HG03565 (cell line): ENCODE results near the gene FLAD1.
A peak's percentile ranks its signal among the peaks of the same experiment; 100 is the strongest.

Source experiments
- ATAC-seq: cut with Tn5 transposase; IDR thresholded peaks from one replicate; pipeline ENCODE4 v1.9.1; 2021; ENCODE audit warnings: mild to moderate bottlenecking, moderate library complexity; ENCODE audit not compliant: unreplicated experiment

Gene FLAD1

DNA sequence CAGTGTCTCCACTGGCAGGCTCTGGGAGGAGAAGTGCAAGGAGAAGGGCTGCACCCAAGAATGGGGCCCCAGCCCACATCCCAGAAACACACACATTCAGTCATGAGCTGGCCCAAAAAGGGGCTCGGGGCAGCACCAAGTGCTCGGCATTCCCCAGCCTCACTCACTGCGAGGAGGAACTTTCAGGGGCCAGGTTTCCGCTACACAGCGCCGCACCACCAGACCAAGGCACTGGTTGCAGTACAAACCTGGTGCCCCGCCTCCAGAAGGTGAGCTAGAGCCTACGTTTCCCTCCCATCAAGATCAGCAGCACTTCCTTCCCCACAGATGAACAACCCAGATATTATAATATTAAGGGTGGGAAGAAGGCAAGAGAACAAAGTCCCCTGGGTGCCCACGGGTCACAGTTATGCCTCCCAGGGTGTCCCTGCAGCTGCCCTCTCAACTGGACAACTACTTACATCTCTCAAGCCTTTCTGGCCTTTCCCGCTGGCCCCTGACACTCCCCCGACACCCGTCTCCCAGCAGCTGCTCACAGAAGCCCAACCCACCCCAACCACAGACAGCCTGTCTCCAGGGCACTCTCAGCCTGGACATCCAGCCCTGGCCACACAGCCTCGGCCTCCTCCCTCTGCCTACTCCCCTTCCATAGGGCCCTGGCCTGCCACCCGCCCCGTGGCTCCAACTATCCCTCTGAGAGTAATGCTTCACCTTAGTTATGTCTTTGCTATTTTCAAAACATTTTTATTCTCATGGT lies 31.1 kb upstream of the FLAD1 start:
- ATAC-seq: no peak

- no peak for ATAC-seq
These were observed 30.5 kb upstream of the FLAD1 start for GRCh38 chr1:154952664-154953063.

GRCh38 chr1:154953611-154954038 lies 29.5 kb upstream of the FLAD1 start:
- ATAC-seq: no peak

GRCh38 chr1:154954541-154954940 lies 28.6 kb upstream of the FLAD1 start:
- no peak for ATAC-seq

DNA sequence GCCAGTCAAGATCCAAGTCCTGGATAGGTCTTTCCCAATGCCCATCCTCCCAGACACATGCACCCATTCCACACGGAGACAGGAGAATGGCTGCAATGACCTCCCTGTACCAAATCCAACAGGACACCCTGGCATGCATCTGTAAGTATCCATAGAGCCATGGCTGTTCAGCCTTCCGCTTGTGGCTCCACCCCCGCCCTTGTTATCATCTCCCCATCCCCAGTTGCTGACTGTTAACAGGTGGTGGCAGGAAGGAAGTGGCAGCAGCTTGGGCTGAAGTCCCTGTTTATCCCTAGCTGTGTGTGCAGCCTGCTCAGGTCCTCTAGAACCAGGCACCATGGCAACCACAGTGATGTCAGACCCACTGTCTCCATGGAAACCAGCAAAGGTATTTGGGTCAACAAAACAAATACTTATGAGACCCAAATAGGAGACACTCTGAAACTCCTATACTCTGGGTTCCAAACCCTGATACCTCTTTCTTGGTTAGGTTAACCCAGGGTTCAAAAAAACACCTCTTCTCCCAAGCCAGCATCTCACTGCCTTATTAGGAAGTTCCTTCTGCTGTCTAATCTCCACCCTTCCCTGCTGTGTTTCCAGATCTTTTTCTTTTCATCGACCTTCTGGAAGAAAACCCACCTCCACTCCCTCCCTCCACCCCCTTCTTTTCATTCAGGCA lies 28.0 kb upstream of the FLAD1 start:
- ATAC-seq: peak; percentile 39

GRCh38 chr1:154955718-154956543 lies 27.2 kb upstream of the FLAD1 start, which contains the start of gene PBXIP1:
PBXIP1 (minus strand) TSS chr1:154956099; CDS start chr1:154953721, 2,378 bp downstream.
- ATAC-seq: peak; percentile 45

- no peak for ATAC-seq
These were observed 26.6 kb upstream of the FLAD1 start for GRCh38 chr1:154956544-154956941.

- no peak for ATAC-seq
These were observed 26.0 kb upstream of the FLAD1 start for GRCh38 chr1:154957091-154957657.

- no peak for ATAC-seq
These were observed 25.1 kb upstream of the FLAD1 start for GRCh38 chr1:154958036-154958435.

- no peak for ATAC-seq
These were observed 24.3 kb upstream of the FLAD1 start for GRCh38 chr1:154958681-154959425.

- ATAC-seq: no peak
These were observed 23.7 kb upstream of the FLAD1 start for GRCh38 chr1:154959426-154959780.

- ATAC-seq: no peak
These were observed 22.6 kb upstream of the FLAD1 start for GRCh38 chr1:154960446-154961136.

DNA sequence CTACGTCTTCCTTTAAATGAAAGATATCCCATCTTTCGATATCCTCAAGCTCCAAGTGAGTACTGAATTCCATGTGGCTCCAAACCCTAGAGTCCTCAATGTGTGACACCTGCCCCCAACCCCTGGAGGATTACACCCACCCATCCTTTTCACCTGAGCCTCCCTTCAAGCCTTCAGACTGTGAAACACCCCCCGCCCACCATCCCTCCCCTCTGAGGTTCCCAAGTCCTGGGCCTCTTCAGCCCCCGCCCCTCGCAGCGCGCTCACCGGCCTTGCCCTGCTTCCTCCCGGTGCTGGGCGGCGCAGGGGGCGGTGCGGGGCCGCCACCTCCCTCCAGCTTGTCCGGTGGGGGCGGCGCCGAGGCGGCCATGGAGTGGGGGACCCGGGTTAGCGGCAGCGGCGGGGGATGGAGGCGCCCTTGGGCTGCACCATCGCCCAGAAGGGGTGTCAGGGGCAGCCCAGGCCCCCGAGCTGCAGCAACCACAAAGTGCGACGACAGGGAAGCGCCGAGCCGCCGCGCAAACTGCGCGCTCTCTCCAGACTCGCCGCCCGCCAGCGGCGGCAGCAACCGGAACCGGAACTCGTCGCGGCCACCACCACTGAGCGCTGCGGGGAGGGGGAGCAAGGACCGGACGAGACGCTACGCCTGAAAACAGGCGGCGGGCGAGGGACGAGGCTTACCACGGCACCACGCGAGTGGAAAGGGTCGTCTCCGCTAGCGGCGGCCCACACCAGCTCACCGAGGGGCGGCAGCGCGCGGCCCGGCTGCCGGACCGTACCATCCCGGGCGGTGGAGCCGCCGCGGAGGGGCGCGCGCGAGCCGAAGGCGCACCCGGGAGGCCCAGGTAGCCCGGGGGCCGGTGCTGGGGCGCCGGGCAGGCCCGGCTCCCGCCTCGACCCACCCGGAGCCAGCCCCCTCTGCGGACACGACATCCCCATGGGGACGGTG lies 21.7 kb upstream of the FLAD1 start, which contains the start of gene PYGO2:
Gene PYGO2 (minus strand): TSS at position 576 of the 949 bp plus-strand sequence. CDS start 206 bp downstream, at position 370.
- peak; percentile 65 for ATAC-seq

GRCh38 chr1:154962156-154962749 lies 20.9 kb upstream of the FLAD1 start:
- no peak for ATAC-seq

DNA sequence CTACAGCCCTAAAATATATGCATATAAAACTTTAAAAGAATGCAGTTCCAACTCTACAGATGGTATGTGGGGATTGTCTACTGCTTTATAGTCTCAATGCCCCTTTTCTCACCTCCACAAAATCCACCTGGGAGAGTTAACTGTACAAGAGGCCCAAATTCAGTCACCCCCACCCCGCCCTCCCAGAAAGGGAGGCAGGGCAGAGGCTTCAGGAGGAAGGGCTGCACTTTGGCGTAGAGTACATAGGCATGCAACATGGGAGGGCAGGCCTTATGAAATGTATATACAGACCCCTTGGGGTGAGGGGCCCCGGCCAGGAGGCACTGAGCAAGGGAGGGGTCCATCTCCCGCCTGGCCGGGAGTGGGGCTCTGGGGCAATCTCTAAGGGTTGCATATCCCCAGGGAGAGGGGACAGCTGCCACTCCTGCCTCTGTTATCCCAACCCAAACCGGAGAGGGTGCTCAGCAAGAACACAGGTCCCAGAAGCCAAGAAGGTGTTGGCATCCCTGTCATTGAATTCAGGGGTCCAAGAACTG lies 20.3 kb upstream of the FLAD1 start:
- no peak for ATAC-seq

GRCh38 chr1:154963643-154964042 lies 19.5 kb upstream of the FLAD1 start:
- no peak for ATAC-seq

DNA sequence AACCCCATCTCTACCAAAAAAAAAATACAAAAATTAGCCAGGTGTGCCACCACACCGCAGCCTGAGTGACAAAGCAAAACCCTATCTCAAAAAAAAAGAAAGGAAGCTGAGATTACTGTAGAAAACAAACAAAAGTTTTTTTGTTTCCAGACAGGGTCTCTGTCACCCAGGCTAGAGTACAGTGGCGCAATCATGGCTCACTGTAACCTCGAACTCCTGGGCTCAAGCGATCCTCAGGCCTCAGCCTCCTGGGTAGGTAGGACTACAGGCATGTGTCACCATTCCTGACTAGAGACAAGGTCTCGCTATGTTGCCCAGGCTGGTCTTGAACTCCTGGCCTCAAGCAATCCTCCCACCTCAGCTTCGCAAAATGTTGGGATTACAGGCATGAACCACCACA lies 18.8 kb upstream of the FLAD1 start:
- no peak for ATAC-seq

DNA sequence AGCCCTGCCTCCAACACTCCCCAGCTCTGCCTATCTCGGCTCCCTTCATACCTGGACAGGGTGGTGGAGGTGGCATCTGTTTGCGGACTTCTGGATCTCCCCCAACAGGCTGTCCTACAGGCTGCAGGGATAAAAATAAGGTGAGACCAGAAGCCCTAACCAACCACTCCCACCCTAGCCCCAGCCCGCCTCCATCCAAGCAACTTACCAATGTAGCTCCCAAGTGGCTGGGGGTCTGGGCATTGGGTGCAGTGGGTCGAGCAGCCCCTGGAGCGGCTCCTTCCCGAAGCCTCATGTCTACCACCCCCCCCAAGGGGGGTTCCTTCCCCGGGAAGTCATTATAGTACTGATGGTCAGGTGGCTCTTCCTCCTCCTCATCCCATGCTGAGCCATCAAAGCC lies 17.0 kb upstream of the FLAD1 start:
- ATAC-seq: no peak
